K562 (cell line): Measurements from ENCODE around the gene PLXDC2. TPM values are rescaled to one million over a fixed set of nuclear protein-coding genes. Genes with fewer than 3 reads are reported as not detected.

Experiments used
- ATAC-seq: fragments of 200-7000 bp; cut with Tn5 transposase; 3 replicates; pipeline ENCODE4 v1.9.1; 2020; ENCODE audit warnings: moderate library complexity
- BruUV-seq: library from RNA; stranded (reverse); fragments of 400-500 nt; replicated peaks from 2 replicates; lab custom pipeline; 2021; lab: Mats Ljungman, UMichigan
- CTCF ChIA-PET: fragments of 300-600 bp; formaldehyde crosslinking; extraction: SDS; loops from one replicate; lab custom pipeline; 2021; ENCODE audit warnings: low intra/inter-chr PET ratio; lab: Yijun Ruan, JAX
- POLR2A ChIA-PET: fragments of 300-600, 350-650 bp; sonication (Branson Sonifier 250); formaldehyde crosslinking; extraction: SDS; loops from one replicate; lab custom pipeline; 2021; ENCODE audit warnings: antibody characterized with exemption, inconsistent platforms; lab: Yijun Ruan, JAX
- DNase-seq, 4 experiments: peaks; one replicate each; pipeline versions ENCODE4 v3.0.0 to v3.0.0-alpha.2; 2011 to 2018; ENCODE audit warnings: low spot score in 3 of 4, mixed read lengths in 3 of 4; ENCODE audit errors: extremely low read depth in 1 of 4
- FAIRE-seq: peaks from 2 replicates; lab custom pipeline; 2011; peaks lifted over from hg19 to GRCh38; lab: Jason Lieb, UNC
- H2AFZ ChIP-seq: 2 replicates; pipeline ENCODE4 v1.6.0; 2011; ENCODE audit warnings: low read depth, low read length, control low read depth, inconsistent platforms
- H3K27ac ChIP-seq: fragments of 200-600 bp; 3 replicates; pipeline ENCODE4 v1.8.0; 2011; ENCODE audit warnings: low read depth, mild to moderate bottlenecking, control low read depth, inconsistent platforms, low read length, moderate library complexity, mixed read lengths; ENCODE audit errors: extremely low read depth
- H3K27me3 ChIP-seq, 2 experiments: fragments of 300-600 bp in 1 of 2; 2 replicates in 1 of 2; 3 replicates in 1 of 2; pipeline versions ENCODE4 v1.6.0 to v1.8.0; 2011; ENCODE audit warnings: inconsistent platforms in 2 of 2, low read length in 2 of 2, mild to moderate bottlenecking in 1 of 2, mixed read lengths in 1 of 2, moderate library complexity in 1 of 2; ENCODE audit not compliant: control insufficient read depth in 2 of 2, insufficient read depth in 2 of 2
- H3K36me3 ChIP-seq: fragments of 300-600 bp; 3 replicates; pipeline ENCODE4 v1.8.0; 2011; ENCODE audit warnings: mild to moderate bottlenecking, low read length, inconsistent platforms; ENCODE audit not compliant: control insufficient read depth, insufficient read depth
- H3K4me1 ChIP-seq, 2 experiments: fragments of 200-600 bp in 1 of 2; replicated peaks in 1 of 2; 2 replicates in 1 of 2; 3 replicates in 1 of 2; pipeline versions ENCODE4 v1.5.1 to v1.8.0; 2011; ENCODE audit warnings: inconsistent platforms in 2 of 2, low read length in 2 of 2, mild to moderate bottlenecking in 1 of 2, mixed read lengths in 1 of 2, moderate library complexity in 1 of 2; ENCODE audit not compliant: control insufficient read depth in 2 of 2, insufficient read depth in 2 of 2
- H3K4me2 ChIP-seq: 2 replicates; pipeline ENCODE4 v1.6.1; 2011; ENCODE audit warnings: low read length, control low read depth, inconsistent platforms, mixed read lengths; ENCODE audit not compliant: insufficient read depth
- H3K4me3 ChIP-seq: fragments of 200-600 bp; sonication (generic), shearing (Covaris generic); 2 replicates; pipeline ENCODE4 v1.5.1; 2016; ENCODE audit warnings: control low read depth, inconsistent platforms
- H3K79me2 ChIP-seq: fragments of 200-600 bp; 3 replicates; pipeline ENCODE4 v1.8.0; 2011; ENCODE audit warnings: low read length, inconsistent platforms; ENCODE audit not compliant: control insufficient read depth, insufficient read depth
- H3K9ac ChIP-seq, 2 experiments: 2 replicates each; pipeline versions ENCODE4 v1.6.0 to v1.6.1; 2011; ENCODE audit warnings: low read depth in 2 of 2, low read length in 2 of 2, control low read depth in 1 of 2, inconsistent platforms in 1 of 2, mild to moderate bottlenecking in 1 of 2, mixed read lengths in 1 of 2; ENCODE audit not compliant: insufficient read depth in 1 of 2
- H3K9me1 ChIP-seq: one replicate; pipeline ENCODE4 v1.6.0; 2011; ENCODE audit warnings: inconsistent platforms, mild to moderate bottlenecking, low read length, moderate library complexity; ENCODE audit not compliant: control insufficient read depth, insufficient read depth
- H3K9me3 ChIP-seq: replicated peaks from 2 replicates; pipeline ENCODE4 v1.5.1; 2011; ENCODE audit warnings: low read depth, low read length, inconsistent platforms; ENCODE audit not compliant: control insufficient read depth, insufficient read depth
- H4K20me1 ChIP-seq: replicated peaks from 2 replicates; pipeline ENCODE4 v1.6.1; 2011; ENCODE audit warnings: low read length, inconsistent platforms, mixed read lengths; ENCODE audit not compliant: control insufficient read depth, insufficient read depth
- FOXK1 ChIP-seq: sonication (generic); formaldehyde crosslinking; IDR thresholded peaks from 2 replicates; pipeline ENCODE4 v1.8.0; 2022; ENCODE audit warnings: missing genetic modification reagents, mild to moderate bottlenecking, borderline replicate concordance
- HOXB6 ChIP-seq: fragments of 250-450 bp; sonication (Bioruptor Pico); IDR thresholded peaks from 2 replicates; pipeline ENCODE4 v1.5.1; 2022; ENCODE audit warnings: mild to moderate bottlenecking, borderline replicate concordance
- NR4A1 ChIP-seq, 2 experiments: fragments of 250-450 bp in 1 of 2; fragments of 450-650 bp in 1 of 2; sonication (Bioruptor Pico) in 1 of 2; IDR thresholded peaks; 2 replicates each; pipeline versions ENCODE4 v1.4.0 to v1.6.1; 2016 to 2020; ENCODE audit warnings: mild to moderate bottlenecking in 2 of 2, missing compliant biosample characterization in 1 of 2, missing genetic modification characterization in 1 of 2, moderate library complexity in 1 of 2
- NRF1 ChIP-seq, 2 experiments: fragments of 450-650 bp; IDR thresholded peaks in 1 of 2; conservative IDR thresholded peaks in 1 of 2; 2 replicates each; pipeline ENCODE4 v1.6.1; 2014; ENCODE audit warnings: mild to moderate bottlenecking in 2 of 2
- OTX1 ChIP-seq: fragments of 450-650 bp; formaldehyde crosslinking; IDR thresholded peaks from 2 replicates; pipeline ENCODE4 v1.4.0; 2022; ENCODE audit warnings: mild to moderate bottlenecking
- RBFOX2 ChIP-seq: fragments of 200-400 bp; formaldehyde crosslinking; IDR thresholded peaks from 2 replicates; pipeline ENCODE4 v1.6.1; 2017; ENCODE audit warnings: low read depth, mild to moderate bottlenecking, low read length, moderate library complexity
- SNRNP70 ChIP-seq: fragments of 200-400 bp; formaldehyde crosslinking; optimal IDR thresholded peaks from 2 replicates; pipeline ENCODE3; 2017; ENCODE audit warnings: low read depth, low read length
- SP1 ChIP-seq: sonication (generic); formaldehyde crosslinking; IDR thresholded peaks from 2 replicates; pipeline ENCODE4 v1.8.1; 2022; ENCODE audit warnings: mild to moderate bottlenecking, missing genetic modification reagents
- YBX1 ChIP-seq: fragments of 450-650 bp; IDR thresholded peaks from 2 replicates; pipeline ENCODE4 v1.7.1; 2016; ENCODE audit warnings: mild to moderate bottlenecking
- WGBS: fragments of 100-300 bp; shearing (Covaris generic); methylation state at CpG from one replicate; pipeline ENCODE4 v1.1.6; 2016; ENCODE audit warnings: low coverage, mixed read lengths; ENCODE audit not compliant: insufficient coverage; ENCODE audit errors: missing lambda C conversion rate; 5-methylcytosine and 5-hydroxymethylcytosine counted together
- in situ Hi-C: fragments of 300-500 bp; cut with MboI; formaldehyde crosslinking; loops from 4 replicates; pipeline ENCODE4 v1.15.0; 2018; ENCODE audit warnings: inconsistent platforms, mixed read lengths
- intact Hi-C: fragments of 100-400 bp; cut with micrococcal nuclease; formaldehyde crosslinking; loops from 2 replicates; pipeline ENCODE4 v1.14.2; 2022
- polyA plus RNA-seq, 8 experiments: library from polyadenylated mRNA; depleted of rRNA in 4 of 8; stranded (reverse) in 5 of 8; unstranded in 3 of 8; fragments of >200 nt; fragmentation: Nextera tagmentation in 2 of 8; fragmentation: Illumina TruSeq in 1 of 8; extraction: Ambion mirVana in 2 of 8; extraction: Trizol in 1 of 8; gene quantifications; 2 replicates each; pipeline versions ENCODE4 v1.2.1 to v1.2.3, GENCODE V29; 2011 to 2014; ENCODE audit warnings: inconsistent platforms in 1 of 8, missing spikeins in 1 of 8
- total RNA-seq, 7 experiments: library from RNA; depleted of rRNA in 6 of 7; stranded (reverse); fragments of >200 nt in 6 of 7; fragmentation: Illumina TruSeq in 2 of 7; extraction: Trizol in 2 of 7; gene quantifications; 2 replicates each; pipeline versions ENCODE4 v1.2.1 to v1.2.3, GENCODE V29; 2011 to 2021; ENCODE audit warnings: low replicate concordance in 1 of 7
- TF ChIP-seq, protein P1 (sequence below): fragments of 250-450 bp; sonication (Bioruptor Pico); IDR thresholded peaks from 2 replicates; pipeline ENCODE4 v1.8.0; 2022; ENCODE audit warnings: moderate library complexity, mild to moderate bottlenecking, inconsistent platforms
- TF ChIP-seq, protein P2 (sequence below): IDR thresholded peaks from 2 replicates; pipeline ENCODE4 v1.6.1; 2016; ENCODE audit warnings: missing genetic modification characterization, missing compliant biosample characterization
- TF ChIP-seq, protein P3 (sequence below): fragments of 250-450 bp; sonication (Bioruptor Pico); IDR thresholded peaks from 2 replicates; pipeline ENCODE4 v1.8.0; 2022; ENCODE audit warnings: inconsistent platforms, mild to moderate bottlenecking, moderate library complexity, borderline replicate concordance
- TF ChIP-seq, protein P4 (sequence below): fragments of 250-450 bp; sonication (Bioruptor Pico); IDR thresholded peaks from 2 replicates; pipeline ENCODE4 v1.5.0; 2022; ENCODE audit warnings: mild to moderate bottlenecking

The PLXDC2 gene
- total and polyA plus RNA-seq, 9 of the 15 experiments (the other 6 are each of a cell fraction or from before 2014, with no cell fraction given), result 0.01 to 0.33 (median 0.10) TPM; not detected in 3

DNA sequence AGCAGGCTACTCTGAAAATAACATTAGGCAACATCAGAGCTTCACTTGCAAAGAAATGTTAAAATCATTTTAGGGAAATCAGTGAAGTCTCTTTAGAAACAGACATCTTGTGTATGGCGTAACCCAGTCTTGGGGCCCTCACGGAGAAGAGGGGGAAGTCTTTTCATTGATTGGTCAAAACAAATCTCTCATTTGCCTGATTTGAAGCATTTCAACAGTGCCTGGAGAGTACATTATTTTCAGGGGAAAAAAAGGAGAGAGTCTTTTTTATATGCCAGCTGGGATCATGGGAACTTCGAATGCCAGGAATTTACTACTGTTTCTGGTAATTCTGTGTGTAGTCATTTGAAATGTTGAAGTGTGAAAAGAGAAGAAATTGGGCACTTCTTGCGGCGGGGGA is 471.4 kb downstream of the PLXDC2 start:
- POLR2A ChIA-PET, result no interaction called here
- no peaks in the 10 kb centered on the region for H3K9me3 ChIP-seq
- no peaks in the 10 kb centered on the region for H4K20me1 ChIP-seq
- H3K27ac ChIP-seq, result no peak overlapping the region
- no peaks in the 10 kb centered on the region for H3K9me1 ChIP-seq
- CTCF ChIA-PET, result no interaction called here
- WGBS, result 0% methylated on average over 3 of the region's 5 CpGs
- DNase-seq, result no peak
- intact Hi-C loops (no loop called here), in situ Hi-C loops (no loop called here)
- BruUV-seq, result no TSS peak
- no peaks in the 10 kb centered on the region for H3K36me3 ChIP-seq
- H3K27me3 ChIP-seq, result no peaks in the 10 kb centered on the region
- H3K4me3 ChIP-seq, result no peak overlapping the region
- ATAC-seq, result no peak
- no peak overlapping the region for H3K4me2 ChIP-seq
- no peak overlapping the region for H2AFZ ChIP-seq
- FAIRE-seq, result no peak
- H3K9ac ChIP-seq, result no peak overlapping the region
- no peaks in the 10 kb centered on the region for H3K4me1 ChIP-seq
- H3K79me2 ChIP-seq, result no peaks in the 10 kb centered on the region
- no peak for TF ChIP-seq RBFOX2
- no peak for TF ChIP-seq SP1 (CRISPR knock-in tag)
- TF ChIP-seq OTX1 (CRISPR knock-in tag), result no peak
- no peak for TF ChIP-seq NRF1 (conservative IDR thresholded peaks at IDR 0.05 in 1 of 2, IDR thresholded peaks at IDR 0.05 in 1 of 2)
- TF ChIP-seq, protein P1, sequence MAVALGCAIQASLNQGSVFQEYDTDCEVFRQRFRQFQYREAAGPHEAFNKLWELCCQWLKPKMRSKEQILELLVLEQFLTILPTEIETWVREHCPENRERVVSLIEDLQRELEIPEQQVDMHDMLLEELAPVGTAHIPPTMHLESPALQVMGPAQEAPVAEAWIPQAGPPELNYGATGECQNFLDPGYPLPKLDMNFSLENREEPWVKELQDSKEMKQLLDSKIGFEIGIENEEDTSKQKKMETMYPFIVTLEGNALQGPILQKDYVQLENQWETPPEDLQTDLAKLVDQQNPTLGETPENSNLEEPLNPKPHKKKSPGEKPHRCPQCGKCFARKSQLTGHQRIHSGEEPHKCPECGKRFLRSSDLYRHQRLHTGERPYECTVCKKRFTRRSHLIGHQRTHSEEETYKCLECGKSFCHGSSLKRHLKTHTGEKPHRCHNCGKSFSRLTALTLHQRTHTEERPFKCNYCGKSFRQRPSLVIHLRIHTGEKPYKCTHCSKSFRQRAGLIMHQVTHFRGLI (CRISPR knock-in tag), result no peak
- TF ChIP-seq, protein P2, sequence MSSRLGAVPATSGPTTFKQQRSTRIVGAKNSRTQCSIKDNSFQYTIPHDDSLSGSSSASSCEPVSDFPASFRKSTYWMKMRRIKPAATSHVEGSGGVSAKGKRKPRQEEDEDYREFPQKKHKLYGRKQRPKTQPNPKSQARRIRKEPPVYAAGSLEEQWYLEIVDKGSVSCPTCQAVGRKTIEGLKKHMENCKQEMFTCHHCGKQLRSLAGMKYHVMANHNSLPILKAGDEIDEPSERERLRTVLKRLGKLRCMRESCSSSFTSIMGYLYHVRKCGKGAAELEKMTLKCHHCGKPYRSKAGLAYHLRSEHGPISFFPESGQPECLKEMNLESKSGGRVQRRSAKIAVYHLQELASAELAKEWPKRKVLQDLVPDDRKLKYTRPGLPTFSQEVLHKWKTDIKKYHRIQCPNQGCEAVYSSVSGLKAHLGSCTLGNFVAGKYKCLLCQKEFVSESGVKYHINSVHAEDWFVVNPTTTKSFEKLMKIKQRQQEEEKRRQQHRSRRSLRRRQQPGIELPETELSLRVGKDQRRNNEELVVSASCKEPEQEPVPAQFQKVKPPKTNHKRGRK (tag), result no peak
- TF ChIP-seq, protein P3, sequence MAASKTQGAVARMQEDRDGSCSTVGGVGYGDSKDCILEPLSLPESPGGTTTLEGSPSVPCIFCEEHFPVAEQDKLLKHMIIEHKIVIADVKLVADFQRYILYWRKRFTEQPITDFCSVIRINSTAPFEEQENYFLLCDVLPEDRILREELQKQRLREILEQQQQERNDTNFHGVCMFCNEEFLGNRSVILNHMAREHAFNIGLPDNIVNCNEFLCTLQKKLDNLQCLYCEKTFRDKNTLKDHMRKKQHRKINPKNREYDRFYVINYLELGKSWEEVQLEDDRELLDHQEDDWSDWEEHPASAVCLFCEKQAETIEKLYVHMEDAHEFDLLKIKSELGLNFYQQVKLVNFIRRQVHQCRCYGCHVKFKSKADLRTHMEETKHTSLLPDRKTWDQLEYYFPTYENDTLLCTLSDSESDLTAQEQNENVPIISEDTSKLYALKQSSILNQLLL (CRISPR knock-in tag), result no peak
- no peak for TF ChIP-seq FOXK1 (CRISPR knock-in tag)
- TF ChIP-seq, protein P4, sequence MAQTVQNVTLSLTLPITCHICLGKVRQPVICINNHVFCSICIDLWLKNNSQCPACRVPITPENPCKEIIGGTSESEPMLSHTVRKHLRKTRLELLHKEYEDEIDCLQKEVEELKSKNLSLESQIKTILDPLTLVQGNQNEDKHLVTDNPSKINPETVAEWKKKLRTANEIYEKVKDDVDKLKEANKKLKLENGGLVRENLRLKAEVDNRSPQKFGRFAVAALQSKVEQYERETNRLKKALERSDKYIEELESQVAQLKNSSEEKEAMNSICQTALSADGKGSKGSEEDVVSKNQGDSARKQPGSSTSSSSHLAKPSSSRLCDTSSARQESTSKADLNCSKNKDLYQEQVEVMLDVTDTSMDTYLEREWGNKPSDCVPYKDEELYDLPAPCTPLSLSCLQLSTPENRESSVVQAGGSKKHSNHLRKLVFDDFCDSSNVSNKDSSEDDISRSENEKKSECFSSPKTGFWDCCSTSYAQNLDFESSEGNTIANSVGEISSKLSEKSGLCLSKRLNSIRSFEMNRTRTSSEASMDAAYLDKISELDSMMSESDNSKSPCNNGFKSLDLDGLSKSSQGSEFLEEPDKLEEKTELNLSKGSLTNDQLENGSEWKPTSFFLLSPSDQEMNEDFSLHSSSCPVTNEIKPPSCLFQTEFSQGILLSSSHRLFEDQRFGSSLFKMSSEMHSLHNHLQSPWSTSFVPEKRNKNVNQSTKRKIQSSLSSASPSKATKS (CRISPR knock-in tag), result no peak
- no peak for TF ChIP-seq NR4A1 (CRISPR knock-in tag; IDR thresholded peaks at IDR 0.05)
- no peak for TF ChIP-seq NR4A1 (tag; IDR thresholded peaks at IDR 0.05)
- TF ChIP-seq YBX1, result no peak
- TF ChIP-seq SNRNP70, result no peak
- no peak for TF ChIP-seq HOXB6 (CRISPR knock-in tag)
